ENCODE data around the gene LUC7L. TPM values are rescaled to one million over a fixed set of nuclear protein-coding genes. Genes with fewer than 3 reads are reported as not detected.
"Not testable (repeated sequence)": the region's sequence is repeated elsewhere in the genome, so short reads cannot be mapped to it uniquely, and the experiment has no call there.

Gene LUC7L
- total and polyA plus RNA-seq, 2 donors: 47.0 to 112 TPM

DNA sequence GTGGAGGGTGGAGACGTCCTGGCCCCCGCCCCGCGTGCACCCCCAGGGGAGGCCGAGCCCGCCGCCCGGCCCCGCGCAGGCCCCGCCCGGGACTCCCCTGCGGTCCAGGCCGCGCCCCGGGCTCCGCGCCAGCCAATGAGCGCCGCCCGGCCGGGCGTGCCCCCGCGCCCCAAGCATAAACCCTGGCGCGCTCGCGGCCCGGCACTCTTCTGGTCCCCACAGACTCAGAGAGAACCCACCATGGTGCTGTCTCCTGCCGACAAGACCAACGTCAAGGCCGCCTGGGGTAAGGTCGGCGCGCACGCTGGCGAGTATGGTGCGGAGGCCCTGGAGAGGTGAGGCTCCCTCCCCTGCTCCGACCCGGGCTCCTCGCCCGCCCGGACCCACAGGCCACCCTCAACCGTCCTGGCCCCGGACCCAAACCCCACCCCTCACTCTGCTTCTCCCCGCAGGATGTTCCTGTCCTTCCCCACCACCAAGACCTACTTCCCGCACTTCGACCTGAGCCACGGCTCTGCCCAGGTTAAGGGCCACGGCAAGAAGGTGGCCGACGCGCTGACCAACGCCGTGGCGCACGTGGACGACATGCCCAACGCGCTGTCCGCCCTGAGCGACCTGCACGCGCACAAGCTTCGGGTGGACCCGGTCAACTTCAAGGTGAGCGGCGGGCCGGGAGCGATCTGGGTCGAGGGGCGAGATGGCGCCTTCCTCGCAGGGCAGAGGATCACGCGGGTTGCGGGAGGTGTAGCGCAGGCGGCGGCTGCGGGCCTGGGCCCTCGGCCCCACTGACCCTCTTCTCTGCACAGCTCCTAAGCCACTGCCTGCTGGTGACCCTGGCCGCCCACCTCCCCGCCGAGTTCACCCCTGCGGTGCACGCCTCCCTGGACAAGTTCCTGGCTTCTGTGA lies 52.5 kb downstream of the LUC7L start, which contains the start of gene HBA1:
HBA1 (plus strand) TSS at position 204 of the 906 bp plus-strand sequence; CDS start at position 241, 37 bp downstream.
- not testable (repeated sequence) for H3K36me3 ChIP-seq (ENCODE audit: insufficient read depth); H3K27ac ChIP-seq (ENCODE audit: low read depth); H3K4me3 ChIP-seq (ENCODE audit: low read depth, low read length); DNase-seq (ENCODE audit: extremely low spot score); H3K4me1 ChIP-seq (ENCODE audit: insufficient read depth)
- 2% methylated on average over 39 of the region's 88 CpGs for WGBS

DNA sequence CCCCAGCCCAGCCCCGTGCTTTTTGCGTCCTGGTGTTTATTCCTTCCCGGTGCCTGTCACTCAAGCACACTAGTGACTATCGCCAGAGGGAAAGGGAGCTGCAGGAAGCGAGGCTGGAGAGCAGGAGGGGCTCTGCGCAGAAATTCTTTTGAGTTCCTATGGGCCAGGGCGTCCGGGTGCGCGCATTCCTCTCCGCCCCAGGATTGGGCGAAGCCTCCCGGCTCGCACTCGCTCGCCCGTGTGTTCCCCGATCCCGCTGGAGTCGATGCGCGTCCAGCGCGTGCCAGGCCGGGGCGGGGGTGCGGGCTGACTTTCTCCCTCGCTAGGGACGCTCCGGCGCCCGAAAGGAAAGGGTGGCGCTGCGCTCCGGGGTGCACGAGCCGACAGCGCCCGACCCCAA lies 53.2 kb downstream of the LUC7L start:
- not testable (repeated sequence) for H3K4me3 ChIP-seq (ENCODE audit: low read depth, low read length); H3K4me1 ChIP-seq (ENCODE audit: insufficient read depth); DNase-seq (ENCODE audit: extremely low spot score); H3K36me3 ChIP-seq (ENCODE audit: insufficient read depth); H3K27ac ChIP-seq (ENCODE audit: low read depth)
- WGBS: 1% methylated on average over 23 of the region's 39 CpGs

DNA sequence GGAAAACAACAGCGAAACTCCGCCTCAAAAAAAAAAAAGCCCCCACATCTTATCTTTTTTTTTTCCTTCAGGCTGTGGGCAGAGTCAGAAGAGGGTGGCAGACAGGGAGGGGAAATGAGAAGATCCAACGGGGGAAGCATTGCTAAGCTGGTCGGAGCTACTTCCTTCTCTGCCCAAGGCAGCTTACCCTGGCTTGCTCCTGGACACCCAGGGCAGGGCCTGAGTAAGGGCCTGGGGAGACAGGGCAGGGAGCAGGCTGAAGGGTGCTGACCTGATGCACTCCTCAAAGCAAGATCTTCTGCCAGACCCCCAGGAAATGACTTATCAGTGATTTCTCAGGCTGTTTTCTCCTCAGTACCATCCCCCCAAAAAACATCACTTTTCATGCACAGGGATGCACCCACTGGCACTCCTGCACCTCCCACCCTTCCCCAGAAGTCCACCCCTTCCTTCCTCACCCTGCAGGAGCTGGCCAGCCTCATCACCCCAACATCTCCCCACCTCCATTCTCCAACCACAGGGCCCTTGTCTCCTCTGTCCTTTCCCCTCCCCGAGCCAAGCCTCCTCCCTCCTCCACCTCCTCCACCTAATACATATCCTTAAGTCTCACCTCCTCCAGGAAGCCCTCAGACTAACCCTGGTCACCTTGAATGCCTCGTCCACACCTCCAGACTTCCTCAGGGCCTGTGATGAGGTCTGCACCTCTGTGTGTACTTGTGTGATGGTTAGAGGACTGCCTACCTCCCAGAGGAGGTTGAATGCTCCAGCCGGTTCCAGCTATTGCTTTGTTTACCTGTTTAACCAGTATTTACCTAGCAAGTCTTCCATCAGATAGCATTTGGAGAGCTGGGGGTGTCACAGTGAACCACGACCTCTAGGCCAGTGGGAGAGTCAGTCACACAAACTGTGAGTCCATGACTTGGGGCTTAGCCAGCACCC lies 54.0 kb downstream of the LUC7L start:
- Histone ChIP-seq H3K27ac (ENCODE audit: low read depth) (no peak overlapping the region), H3K4me3 (ENCODE audit: low read depth, low read length) (no peak overlapping the region), H3K4me1 (ENCODE audit: insufficient read depth) (peaks cover 3% of the 10 kb centered on the region), H3K36me3 (ENCODE audit: insufficient read depth) (no peaks in the 10 kb centered on the region)
- DNase-seq (ENCODE audit: extremely low spot score): no peak
- WGBS: 20% methylated on average over 8 of the region's 8 CpGs

DNA sequence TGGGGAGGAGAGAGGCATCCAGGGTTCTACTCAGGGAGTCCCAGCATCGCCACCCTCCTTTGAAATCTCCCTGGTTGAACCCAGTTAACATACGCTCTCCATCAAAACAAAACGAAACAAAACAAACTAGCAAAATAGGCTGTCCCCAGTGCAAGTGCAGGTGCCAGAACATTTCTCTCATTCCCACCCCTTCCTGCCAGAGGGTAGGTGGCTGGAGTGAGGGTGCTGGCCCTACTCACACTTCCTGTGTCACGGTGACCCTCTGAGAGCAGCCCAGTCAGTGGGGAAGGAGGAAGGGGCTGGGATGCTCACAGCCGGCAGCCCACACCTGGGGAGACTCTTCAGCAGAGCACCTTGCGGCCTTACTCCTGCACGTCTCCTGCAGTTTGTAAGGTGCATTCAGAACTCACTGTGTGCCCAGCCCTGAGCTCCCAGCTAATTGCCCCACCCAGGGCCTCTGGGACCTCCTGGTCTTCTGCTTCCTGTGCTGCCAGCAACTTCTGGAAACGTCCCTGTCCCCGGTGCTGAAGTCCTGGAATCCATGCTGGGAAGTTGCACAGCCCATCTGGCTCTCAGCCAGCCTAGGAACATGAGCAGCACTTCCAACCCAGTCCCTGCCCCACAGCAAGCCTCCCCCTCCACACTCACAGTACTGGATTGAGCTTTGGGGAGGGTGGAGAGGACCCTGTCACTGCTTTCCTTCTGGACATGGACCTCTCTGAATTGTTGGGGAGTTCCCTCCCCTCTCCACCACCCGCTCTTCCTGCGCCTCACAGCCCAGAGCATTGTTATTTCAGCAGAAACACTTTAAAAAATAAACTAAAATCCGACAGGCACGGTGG lies 55.1 kb downstream of the LUC7L start:
- not testable (repeated sequence) for DNase-seq (ENCODE audit: extremely low spot score); H3K36me3 ChIP-seq (ENCODE audit: insufficient read depth); H3K27ac ChIP-seq (ENCODE audit: low read depth); H3K4me3 ChIP-seq (ENCODE audit: low read depth, low read length); H3K4me1 ChIP-seq (ENCODE audit: insufficient read depth)
- 15% methylated on average over 8 of the region's 13 CpGs for WGBS

DNA sequence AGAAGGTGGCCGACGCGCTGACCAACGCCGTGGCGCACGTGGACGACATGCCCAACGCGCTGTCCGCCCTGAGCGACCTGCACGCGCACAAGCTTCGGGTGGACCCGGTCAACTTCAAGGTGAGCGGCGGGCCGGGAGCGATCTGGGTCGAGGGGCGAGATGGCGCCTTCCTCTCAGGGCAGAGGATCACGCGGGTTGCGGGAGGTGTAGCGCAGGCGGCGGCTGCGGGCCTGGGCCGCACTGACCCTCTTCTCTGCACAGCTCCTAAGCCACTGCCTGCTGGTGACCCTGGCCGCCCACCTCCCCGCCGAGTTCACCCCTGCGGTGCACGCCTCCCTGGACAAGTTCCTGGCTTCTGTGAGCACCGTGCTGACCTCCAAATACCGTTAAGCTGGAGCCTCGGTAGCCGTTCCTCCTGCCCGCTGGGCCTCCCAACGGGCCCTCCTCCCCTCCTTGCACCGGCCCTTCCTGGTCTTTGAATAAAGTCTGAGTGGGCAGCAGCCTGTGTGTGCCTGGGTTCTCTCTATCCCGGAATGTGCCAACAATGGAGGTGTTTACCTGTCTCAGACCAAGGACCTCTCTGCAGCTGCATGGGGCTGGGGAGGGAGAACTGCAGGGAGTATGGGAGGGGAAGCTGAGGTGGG lies 55.9 kb downstream of the LUC7L start:
- not testable (repeated sequence) for DNase-seq (ENCODE audit: extremely low spot score); H3K4me1 ChIP-seq (ENCODE audit: insufficient read depth); H3K27ac ChIP-seq (ENCODE audit: low read depth); H3K36me3 ChIP-seq (ENCODE audit: insufficient read depth); H3K4me3 ChIP-seq (ENCODE audit: low read depth, low read length)
- 8% methylated on average over 30 of the region's 44 CpGs for WGBS

DNA sequence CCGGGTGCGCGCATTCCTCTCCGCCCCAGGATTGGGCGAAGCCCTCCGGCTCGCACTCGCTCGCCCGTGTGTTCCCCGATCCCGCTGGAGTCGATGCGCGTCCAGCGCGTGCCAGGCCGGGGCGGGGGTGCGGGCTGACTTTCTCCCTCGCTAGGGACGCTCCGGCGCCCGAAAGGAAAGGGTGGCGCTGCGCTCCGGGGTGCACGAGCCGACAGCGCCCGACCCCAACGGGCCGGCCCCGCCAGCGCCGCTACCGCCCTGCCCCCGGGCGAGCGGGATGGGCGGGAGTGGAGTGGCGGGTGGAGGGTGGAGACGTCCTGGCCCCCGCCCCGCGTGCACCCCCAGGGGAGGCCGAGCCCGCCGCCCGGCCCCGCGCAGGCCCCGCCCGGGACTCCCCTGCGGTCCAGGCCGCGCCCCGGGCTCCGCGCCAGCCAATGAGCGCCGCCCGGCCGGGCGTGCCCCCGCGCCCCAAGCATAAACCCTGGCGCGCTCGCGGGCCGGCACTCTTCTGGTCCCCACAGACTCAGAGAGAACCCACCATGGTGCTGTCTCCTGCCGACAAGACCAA lies 56.8 kb downstream of the LUC7L start, which contains the start of gene HBA2:
HBA2 (plus strand) TSS at position 503 of the 568 bp plus-strand sequence; CDS start at position 540, 37 bp downstream.
- H3K4me3 ChIP-seq (ENCODE audit: low read depth, low read length); H3K27ac ChIP-seq (ENCODE audit: low read depth); H3K4me1 ChIP-seq (ENCODE audit: insufficient read depth); DNase-seq (ENCODE audit: extremely low spot score); H3K36me3 ChIP-seq (ENCODE audit: insufficient read depth): not testable (repeated sequence)
- WGBS: no CpG with 5 or more reads among the region's 74 CpGs

DNA sequence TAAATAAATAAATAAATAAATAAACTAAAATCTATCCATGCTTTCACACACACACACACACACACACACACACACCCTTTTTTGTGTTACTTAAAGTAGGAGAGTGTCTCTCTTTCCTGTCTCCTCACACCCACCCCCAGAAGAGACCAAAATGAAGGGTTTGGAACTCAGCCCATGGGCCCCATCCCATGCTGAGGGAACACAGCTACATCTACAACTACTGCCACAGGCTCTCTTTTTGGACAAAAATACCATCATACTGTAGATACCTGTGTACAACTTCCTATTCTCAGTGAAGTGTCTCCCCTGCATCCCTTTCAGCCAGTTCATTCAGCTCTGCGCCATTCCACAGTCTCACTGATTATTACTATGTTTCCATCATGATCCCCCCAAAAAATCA lies 58.5 kb downstream of the LUC7L start:
- DNase-seq (ENCODE audit: extremely low spot score): no peak
- H3K4me1 ChIP-seq (ENCODE audit: insufficient read depth): no peaks in the 10 kb centered on the region
- no peaks in the 10 kb centered on the region for H3K36me3 ChIP-seq (ENCODE audit: insufficient read depth)
- no peak overlapping the region for H3K4me3 ChIP-seq (ENCODE audit: low read depth, low read length)
- no peak overlapping the region for H3K27ac ChIP-seq (ENCODE audit: low read depth)
- 53% methylated on average over 1 of the region's 1 CpG for WGBS

DNA sequence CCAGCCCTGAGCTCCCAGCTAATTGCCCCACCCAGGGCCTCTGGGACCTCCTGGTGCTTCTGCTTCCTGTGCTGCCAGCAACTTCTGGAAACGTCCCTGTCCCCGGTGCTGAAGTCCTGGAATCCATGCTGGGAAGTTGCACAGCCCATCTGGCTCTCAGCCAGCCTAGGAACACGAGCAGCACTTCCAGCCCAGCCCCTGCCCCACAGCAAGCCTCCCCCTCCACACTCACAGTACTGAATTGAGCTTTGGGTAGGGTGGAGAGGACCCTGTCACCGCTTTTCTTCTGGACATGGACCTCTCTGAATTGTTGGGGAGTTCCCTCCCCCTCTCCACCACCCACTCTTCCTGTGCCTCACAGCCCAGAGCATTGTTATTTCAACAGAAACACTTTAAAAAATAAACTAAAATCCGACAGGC lies 59.2 kb downstream of the LUC7L start:
- not testable (repeated sequence) for DNase-seq (ENCODE audit: extremely low spot score); H3K4me1 ChIP-seq (ENCODE audit: insufficient read depth)

DNA sequence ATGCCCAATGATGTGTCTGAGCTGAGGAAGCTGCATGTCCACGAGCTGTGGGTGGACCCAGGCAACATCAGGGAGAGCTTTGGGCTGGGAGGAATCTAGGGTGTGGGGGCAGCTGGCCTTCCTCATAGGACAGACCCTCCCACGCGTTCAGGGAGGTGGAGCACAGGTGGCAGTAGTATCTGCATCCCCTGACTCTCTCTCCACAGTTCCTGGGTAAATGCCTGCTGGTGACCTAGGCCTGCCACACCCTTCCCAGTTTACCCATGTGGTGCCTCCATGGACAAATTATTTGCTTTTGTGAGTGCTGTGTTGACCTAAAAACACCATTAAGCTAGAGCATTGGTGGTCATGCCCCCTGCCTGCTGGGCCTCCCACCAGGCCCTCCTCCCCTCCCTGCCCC lies 60.2 kb downstream of the LUC7L start:
- DNase-seq (ENCODE audit: extremely low spot score): no peak
- Histone ChIP-seq H3K27ac (ENCODE audit: low read depth) (no peak overlapping the region), H3K4me1 (ENCODE audit: insufficient read depth) (no peaks in the 10 kb centered on the region), H3K4me3 (ENCODE audit: low read depth, low read length) (no peak overlapping the region), H3K36me3 (ENCODE audit: insufficient read depth) (no peaks in the 10 kb centered on the region)
- WGBS: 38% methylated on average over 3 of the region's 3 CpGs

More for the DNA sequence above, 59.2 kb downstream of the LUC7L start:
- not testable (repeated sequence) for H3K27ac ChIP-seq (ENCODE audit: low read depth); H3K36me3 ChIP-seq (ENCODE audit: insufficient read depth); H3K4me3 ChIP-seq (ENCODE audit: low read depth, low read length)
- WGBS: 4% methylated on average over 5 of the region's 5 CpGs

DNA sequence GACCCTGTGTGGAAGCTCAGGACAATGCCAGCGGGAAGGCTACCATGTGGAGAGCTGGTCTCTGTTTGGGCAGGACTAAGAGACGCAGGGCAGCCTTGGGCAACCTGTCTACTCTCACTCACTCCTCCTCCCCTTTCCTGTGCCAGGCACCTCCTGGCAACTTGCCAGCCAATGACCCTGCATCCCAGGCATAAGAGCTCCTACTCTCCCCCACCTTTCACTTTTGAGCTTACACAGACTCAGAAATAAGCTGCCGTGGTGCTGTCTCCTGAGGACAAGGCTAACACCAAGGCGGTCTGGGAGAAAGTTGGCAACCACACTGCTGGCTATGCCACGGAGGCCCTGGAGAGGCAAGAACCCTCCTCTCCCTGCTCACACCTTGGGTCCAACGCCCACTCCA lies 60.8 kb downstream of the LUC7L start:
- no peak for DNase-seq (ENCODE audit: extremely low spot score)
- H3K36me3 ChIP-seq (ENCODE audit: insufficient read depth): no peaks in the 10 kb centered on the region
- WGBS: 60% methylated on average over 6 of the region's 6 CpGs

DNA sequence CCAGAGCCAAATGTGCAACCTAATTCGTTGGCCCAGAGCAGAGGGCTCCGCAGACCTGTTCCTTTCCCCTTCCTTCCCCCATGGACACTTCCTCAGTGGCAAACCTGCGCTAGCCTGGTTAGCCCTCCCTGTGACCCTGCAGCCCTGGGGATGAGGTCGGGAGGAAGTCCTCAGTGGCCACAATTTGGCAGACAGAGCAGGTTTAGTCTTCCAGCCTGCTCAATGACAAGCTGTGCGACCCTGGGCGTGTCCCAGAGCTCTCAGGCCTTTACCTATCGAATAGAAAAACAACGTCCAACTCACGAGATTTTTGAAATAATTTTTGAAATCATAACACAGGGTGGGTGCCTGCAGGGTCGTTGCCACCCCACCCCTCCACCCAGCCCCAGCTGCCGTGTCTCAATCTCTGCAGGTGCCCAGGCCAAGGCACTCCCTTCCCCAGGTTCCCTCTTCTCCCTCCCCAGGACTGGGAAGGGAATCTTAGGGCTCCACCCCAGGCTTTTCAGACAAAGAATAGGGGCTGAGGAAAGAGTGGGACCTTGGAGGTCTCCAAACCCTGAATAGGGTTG lies 62.0 kb downstream of the LUC7L start:
- H3K36me3 ChIP-seq (ENCODE audit: insufficient read depth): no peaks in the 10 kb centered on the region
- no peak overlapping the region for H3K27ac ChIP-seq (ENCODE audit: low read depth)
- no peak for DNase-seq (ENCODE audit: extremely low spot score)
- WGBS: 7% methylated on average over 11 of the region's 11 CpGs
- no peak overlapping the region for H3K4me3 ChIP-seq (ENCODE audit: low read depth, low read length)
- no peaks in the 10 kb centered on the region for H3K4me1 ChIP-seq (ENCODE audit: insufficient read depth)

More for the DNA sequence above, 60.8 kb downstream of the LUC7L start:
- Histone ChIP-seq H3K4me3 (ENCODE audit: low read depth, low read length) (no peak overlapping the region), H3K4me1 (ENCODE audit: insufficient read depth) (no peaks in the 10 kb centered on the region), H3K27ac (ENCODE audit: low read depth) (no peak overlapping the region)

All from urinary bladder (tissue), 4 donors.